Coronary artery (tissue), 2 donors: ENCODE measurements around the gene DLGAP3.
A peak's percentile ranks its signal among the peaks of the same experiment; 100 is the strongest.
"Not testable (repeated sequence)": the region's sequence is repeated elsewhere in the genome, so short reads cannot be mapped to it uniquely, and the experiment has no call there.

ENCODE experiments used
- DNase-seq: peaks from one replicate; pipeline ENCODE4 v3.0.0-alpha.2; 2017; ENCODE audit warnings: low spot score
- H3K27ac ChIP-seq, 2 donors: fragments of 200-600 bp; sonication (generic); one replicate each; pipeline ENCODE4 v1.5.1; 2016 to 2019
- H3K4me3 ChIP-seq: fragments of 200-600 bp; sonication (generic); 2 replicates; pipeline ENCODE4 v1.5.1; 2016; ENCODE audit warnings: mild to moderate bottlenecking, moderate library complexity
- TF ChIP-seq, protein P1 (sequence below): fragments of 200-600 bp; sonication (generic); IDR thresholded peaks from one replicate; pipeline ENCODE4 v1.5.1; 2019; ENCODE audit warnings: antibody characterized with exemption

Gene DLGAP3

DNA sequence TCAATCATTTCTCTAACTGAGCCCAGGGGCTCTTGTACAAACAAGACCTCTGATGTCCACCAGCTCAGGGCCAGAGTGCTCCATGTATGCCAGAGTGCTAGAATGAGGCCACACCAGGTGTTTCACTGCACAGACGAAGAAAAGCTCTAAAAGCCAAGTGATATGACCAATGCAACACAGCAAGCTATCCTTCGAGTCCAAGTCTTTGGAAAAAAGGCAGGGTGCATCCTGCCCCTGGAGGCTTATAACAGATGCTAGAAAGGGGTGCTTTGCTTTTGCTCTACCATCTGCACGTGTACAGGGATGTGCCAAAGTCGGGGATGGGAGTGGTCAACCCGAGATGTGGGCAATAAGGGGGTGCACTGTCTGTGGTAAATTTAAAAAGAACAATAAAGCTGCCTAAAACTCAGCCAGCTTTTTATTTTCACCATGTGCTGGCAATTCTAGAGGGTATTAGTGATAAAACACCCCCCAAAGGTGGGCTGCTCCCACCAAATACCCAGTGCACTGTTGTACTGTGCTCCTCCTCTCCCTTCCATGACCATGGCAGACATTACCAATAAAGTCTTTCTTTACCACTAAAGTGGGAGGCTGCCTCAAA lies 102.0 kb downstream of the DLGAP3 start:
- H3K27ac ChIP-seq = peak overlapping the region in 1 of 2 donors; percentile 85
- no peak for DNase-seq
- no peak overlapping the region for H3K4me3 ChIP-seq
- TF ChIP-seq, protein P1, sequence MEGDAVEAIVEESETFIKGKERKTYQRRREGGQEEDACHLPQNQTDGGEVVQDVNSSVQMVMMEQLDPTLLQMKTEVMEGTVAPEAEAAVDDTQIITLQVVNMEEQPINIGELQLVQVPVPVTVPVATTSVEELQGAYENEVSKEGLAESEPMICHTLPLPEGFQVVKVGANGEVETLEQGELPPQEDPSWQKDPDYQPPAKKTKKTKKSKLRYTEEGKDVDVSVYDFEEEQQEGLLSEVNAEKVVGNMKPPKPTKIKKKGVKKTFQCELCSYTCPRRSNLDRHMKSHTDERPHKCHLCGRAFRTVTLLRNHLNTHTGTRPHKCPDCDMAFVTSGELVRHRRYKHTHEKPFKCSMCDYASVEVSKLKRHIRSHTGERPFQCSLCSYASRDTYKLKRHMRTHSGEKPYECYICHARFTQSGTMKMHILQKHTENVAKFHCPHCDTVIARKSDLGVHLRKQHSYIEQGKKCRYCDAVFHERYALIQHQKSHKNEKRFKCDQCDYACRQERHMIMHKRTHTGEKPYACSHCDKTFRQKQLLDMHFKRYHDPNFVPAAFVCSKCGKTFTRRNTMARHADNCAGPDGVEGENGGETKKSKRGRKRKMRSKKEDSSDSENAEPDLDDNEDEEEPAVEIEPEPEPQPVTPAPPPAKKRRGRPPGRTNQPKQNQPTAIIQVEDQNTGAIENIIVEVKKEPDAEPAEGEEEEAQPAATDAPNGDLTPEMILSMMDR = no peak

DNA sequence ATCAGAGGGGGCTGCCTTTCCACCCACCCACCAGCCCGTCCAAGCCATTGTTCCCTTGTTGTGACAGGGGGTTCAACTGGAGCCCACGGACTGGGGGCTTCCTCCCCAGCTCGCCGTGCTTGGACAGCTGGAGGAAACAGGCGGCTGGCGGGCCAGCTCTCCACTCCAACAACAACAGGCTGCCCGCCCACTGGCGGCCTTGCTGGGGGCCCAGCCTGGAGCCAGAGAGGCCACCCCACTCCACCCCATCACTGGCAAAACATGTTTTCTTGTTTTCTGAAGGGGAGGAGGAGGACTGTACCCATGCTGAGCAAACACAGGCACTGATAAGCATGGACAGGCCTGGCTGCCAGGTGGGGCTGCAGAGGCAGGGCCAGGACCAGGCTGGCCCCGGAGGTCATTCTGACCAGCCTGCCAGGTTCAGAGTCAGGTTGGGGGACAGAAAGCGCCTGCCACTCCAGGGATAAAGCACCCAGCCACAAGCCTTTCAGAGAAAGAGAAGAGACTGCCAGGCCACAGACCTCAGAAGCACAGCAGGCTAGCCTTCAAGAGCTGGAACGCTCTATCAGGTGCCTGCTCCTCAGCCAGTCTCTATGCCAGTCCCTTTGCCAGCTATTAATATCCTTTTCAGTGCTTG lies 103.9 kb downstream of the DLGAP3 start:
- peak overlapping the region; percentile 74 to 85 for H3K27ac ChIP-seq
- TF ChIP-seq, protein P1 = no peak
- H3K4me3 ChIP-seq = no peak overlapping the region
- no peak for DNase-seq

DNA sequence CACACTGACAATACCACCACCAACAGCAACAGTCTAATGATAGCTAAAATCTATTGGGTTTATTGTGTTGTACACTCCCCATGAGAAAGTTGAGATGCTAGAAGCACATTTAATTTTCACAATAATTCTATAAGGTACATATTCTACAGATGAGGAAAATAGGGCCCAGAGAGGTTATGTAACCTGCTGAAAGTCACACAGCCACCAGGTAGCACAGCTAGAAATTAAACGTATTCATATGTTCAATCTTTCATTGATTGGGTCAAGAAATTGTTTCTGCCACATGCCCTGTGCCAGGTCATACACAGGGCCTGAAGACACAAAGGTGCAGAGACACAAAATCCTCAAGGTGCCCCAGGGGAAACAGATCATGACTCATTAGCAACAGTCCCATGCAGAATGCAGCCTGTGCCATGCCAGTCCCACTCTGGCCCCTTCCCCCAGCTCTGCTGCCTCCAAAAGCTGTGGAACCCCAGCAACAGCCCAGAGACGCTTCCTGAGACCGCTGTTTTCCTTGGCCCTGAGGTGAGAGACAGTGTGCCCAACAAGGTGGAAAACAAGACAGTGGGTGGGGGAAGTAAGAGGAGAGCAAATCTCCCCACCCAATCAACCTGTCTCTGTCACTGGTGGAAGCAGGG lies 104.5 kb downstream of the DLGAP3 start:
- DNase-seq = no peak
- TF ChIP-seq, protein P1 = no peak
- Histone ChIP-seq H3K27ac (peak overlapping the region; percentile 74 to 85), H3K4me3 (no peak overlapping the region)

DNA sequence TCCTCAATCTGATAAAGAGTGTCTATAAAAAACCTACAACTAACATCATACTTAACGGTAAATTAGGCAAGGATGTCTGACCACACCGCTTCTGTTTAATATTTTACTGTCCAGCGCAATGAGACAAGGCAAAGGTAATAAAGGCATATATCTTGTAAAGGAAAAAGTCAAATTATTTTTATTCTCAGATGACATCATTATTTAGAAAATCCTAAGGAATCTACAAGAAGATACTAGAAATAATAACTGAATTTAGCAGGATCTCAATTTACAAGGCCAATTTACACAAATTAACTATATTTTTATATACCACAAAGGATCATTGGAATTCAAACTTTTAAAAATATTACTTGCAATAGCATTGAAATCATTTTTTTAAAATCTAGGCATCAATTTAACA lies 107.2 kb downstream of the DLGAP3 start:
- Histone ChIP-seq H3K27ac (no peak overlapping the region), H3K4me3 (no peak overlapping the region)
- TF ChIP-seq, protein P1 = no peak
- DNase-seq = no peak

DNA sequence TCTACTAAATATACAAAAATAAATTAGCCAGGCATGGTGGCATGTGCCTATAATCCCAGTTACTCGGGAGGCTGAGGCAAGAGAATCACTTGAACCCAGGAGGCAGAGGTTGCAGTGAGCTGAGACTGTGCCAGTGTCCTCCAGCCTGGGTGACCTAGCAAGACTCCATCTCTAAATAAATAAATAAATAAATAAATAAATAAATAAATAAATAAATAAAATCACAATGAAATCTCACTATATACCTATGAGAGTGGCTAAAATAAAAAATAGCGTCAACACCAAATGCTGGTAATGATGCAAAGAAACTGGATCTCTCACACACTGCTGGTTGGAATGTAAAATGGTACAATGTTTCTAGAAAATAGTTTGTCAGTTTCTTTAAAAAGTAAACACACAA lies 110.6 kb downstream of the DLGAP3 start:
- H3K4me3 ChIP-seq, H3K27ac ChIP-seq, DNase-seq: not testable (repeated sequence)

DNA sequence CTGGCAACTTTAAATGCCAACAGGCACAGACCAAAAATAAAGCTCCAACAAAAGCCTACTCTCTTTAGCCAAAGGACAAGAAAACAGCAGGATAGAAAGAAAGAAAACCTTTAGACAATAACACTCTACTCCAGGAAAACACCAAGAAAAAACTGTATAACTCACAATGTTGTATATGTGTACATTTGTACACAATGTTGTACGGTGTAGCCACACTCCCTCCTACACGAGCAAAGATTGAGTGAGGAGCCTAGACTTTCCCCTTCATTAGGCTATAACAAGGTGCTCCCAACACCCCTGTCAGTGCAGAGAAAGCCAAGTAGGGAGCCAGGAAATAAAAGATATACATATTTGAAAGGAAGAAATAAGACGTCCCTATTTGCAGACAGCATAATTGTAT lies 112.7 kb downstream of the DLGAP3 start:
- TF ChIP-seq, protein P1 = no peak
- no peak for DNase-seq
- peak overlapping the region; percentile 10 to 20 for H3K27ac ChIP-seq
- H3K4me3 ChIP-seq = no peak overlapping the region

DNA sequence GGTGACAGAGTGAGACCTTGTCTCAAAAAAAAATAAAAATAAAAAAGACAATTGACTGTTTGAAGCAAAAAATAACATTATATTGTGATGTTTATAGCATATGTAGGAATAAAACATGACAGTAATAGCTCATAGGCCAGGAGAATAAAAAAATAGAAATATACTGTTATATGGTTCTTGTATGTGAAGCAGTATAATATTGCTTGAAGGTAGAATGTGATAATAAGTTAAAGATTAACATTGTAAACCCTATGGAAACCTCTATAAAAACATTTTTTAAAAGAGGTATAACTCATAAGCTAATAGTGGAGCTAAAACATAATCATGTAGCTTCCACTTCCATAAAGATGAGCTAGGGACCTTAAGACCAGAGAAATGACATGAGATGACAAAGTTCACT lies 113.1 kb downstream of the DLGAP3 start:
- no peak overlapping the region for H3K4me3 ChIP-seq
- DNase-seq = no peak
- TF ChIP-seq, protein P1 = no peak
- peak overlapping the region in 1 of 2 donors; percentile 10 for H3K27ac ChIP-seq
